ENCODE results near the gene ASTN2. TPM values are rescaled to one million over a fixed set of nuclear protein-coding genes. Genes with fewer than 3 reads are reported as not detected.

The ASTN2 gene
- total and polyA plus RNA-seq, 9 of the 15 experiments (the other 6 are each of a cell fraction or from before 2014, with no cell fraction given), result 0.56 to 3.5 (median 1.9) TPM

DNA sequence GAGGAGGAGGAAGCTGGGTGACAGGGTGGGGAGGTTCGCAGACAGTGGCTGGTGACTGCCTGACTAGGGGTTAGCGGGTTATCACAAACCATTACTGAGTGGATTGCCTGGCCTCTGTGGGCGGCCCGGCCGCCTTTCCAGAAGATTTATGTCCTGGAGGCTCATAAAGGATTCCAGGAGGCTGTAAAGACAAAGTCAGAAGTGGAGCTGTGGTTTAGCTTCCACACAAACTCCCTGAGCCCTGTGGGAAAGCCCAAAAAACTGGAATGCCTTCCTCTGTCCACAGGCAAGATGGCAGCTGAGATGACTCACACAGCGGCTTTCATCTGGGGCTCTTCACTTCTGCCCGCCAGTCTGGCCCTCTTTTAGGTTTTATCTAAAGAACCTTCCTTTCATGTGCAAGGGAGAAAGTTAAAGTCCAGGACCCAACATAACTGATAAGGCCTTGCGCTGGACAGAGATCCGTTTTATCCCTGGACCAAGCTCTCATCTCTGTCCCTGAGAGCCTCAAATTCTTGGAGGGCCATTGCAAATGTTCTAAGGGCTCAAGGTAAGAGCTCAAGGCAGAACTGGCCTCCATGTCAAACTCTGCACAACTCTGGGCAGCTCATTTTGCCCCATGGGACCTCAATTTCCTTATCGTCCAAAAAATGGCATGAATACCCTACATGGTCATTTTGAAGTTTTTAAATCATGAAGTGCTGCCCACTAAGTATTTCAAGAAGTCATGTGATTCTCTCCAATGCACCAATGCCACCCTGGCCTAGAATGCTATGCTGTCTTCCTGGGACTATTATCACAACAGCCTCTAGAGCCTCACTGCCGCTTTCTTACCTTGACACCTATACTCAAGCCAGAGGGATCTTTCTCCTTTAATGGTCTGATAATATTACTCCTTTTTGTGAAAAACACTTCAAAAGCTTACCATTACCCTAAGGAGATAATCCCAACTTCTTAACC, 977.2 kb downstream of the ASTN2 start (continued):
- TF ChIP-seq, protein P1, sequence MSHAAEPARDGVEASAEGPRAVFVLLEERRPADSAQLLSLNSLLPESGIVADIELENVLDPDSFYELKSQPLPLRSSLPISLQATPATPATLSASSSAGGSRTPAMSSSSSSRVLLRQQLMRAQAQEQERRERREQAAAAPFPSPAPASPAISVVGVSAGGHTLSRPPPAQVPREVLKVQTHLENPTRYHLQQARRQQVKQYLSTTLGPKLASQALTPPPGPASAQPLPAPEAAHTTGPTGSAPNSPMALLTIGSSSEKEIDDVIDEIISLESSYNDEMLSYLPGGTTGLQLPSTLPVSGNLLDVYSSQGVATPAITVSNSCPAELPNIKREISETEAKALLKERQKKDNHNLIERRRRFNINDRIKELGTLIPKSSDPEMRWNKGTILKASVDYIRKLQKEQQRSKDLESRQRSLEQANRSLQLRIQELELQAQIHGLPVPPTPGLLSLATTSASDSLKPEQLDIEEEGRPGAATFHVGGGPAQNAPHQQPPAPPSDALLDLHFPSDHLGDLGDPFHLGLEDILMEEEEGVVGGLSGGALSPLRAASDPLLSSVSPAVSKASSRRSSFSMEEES (CRISPR knock-in tag; IDR thresholded peaks at IDR 0.05), result peak; percentile 80
- TF ChIP-seq ZNF507 (tag; conservative IDR thresholded peaks at IDR 0.05) (no peak), L3MBTL2 (IDR thresholded peaks at IDR 0.05) (peak; percentile 35; the same call in 1 of the 2 replicates), PPARD (CRISPR knock-in tag; IDR thresholded peaks at IDR 0.05) (no peak), CREB1 (IDR thresholded peaks at IDR 0.05) (no peak), CREB1 (CRISPR knock-in tag; IDR thresholded peaks at IDR 0.05) (no peak), GABPA (tag; conservative IDR thresholded peaks at IDR 0.05; ENCODE audit: low read depth) (no peak), ZFP1 (CRISPR knock-in tag; IDR thresholded peaks at IDR 0.05) (no peak), SP1 (CRISPR knock-in tag; IDR thresholded peaks at IDR 0.05) (no peak), CLOCK (CRISPR knock-in tag; IDR thresholded peaks at IDR 0.05; ENCODE audit: borderline replicate concordance) (no peak), ZZZ3 (IDR thresholded peaks at IDR 0.05) (no peak), EP400 (IDR thresholded peaks at IDR 0.05) (no peak; the same call in 1 of the 2 replicates), RB1 (IDR thresholded peaks at IDR 0.05; ENCODE audit: low read depth) (no peak), XRCC3 (IDR thresholded peaks at IDR 0.05) (no peak), ADNP (tag; IDR thresholded peaks at IDR 0.05) (peak; percentile 56; the same call in 1 of the 2 replicates), NFE2L1 (tag; IDR thresholded peaks at IDR 0.05; ENCODE audit: borderline replicate concordance, low read depth) (no peak), BRD9 (IDR thresholded peaks at IDR 0.05; ENCODE audit: low read depth, partially characterized antibody) (peak; percentile 62), PTBP1 (IDR thresholded peaks at IDR 0.05; ENCODE audit: low read depth, low read length) (no peak), ESRRA (IDR thresholded peaks at IDR 0.05; ENCODE audit: borderline replicate concordance, low read depth) (no peak), TEAD2 (tag; IDR thresholded peaks at IDR 0.05) (0 out of 2 replicates have a peak, but pooled peaks have one; percentile 11)
- TF ChIP-seq, protein P2, sequence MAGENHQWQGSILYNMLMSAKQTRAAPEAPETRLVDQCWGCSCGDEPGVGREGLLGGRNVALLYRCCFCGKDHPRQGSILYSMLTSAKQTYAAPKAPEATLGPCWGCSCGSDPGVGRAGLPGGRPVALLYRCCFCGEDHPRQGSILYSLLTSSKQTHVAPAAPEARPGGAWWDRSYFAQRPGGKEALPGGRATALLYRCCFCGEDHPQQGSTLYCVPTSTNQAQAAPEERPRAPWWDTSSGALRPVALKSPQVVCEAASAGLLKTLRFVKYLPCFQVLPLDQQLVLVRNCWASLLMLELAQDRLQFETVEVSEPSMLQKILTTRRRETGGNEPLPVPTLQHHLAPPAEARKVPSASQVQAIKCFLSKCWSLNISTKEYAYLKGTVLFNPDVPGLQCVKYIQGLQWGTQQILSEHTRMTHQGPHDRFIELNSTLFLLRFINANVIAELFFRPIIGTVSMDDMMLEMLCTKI (IDR thresholded peaks at IDR 0.05; ENCODE audit: partially characterized antibody), result no peak
- TF ChIP-seq, protein P3, sequence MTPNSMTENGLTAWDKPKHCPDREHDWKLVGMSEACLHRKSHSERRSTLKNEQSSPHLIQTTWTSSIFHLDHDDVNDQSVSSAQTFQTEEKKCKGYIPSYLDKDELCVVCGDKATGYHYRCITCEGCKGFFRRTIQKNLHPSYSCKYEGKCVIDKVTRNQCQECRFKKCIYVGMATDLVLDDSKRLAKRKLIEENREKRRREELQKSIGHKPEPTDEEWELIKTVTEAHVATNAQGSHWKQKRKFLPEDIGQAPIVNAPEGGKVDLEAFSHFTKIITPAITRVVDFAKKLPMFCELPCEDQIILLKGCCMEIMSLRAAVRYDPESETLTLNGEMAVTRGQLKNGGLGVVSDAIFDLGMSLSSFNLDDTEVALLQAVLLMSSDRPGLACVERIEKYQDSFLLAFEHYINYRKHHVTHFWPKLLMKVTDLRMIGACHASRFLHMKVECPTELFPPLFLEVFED (CRISPR knock-in tag; conservative IDR thresholded peaks at IDR 0.05), result no peak; the same call in 1 of the 2 replicates

Data from K562 (cell line).